ENCODE results near the gene ADISSP. TPM values are rescaled to one million over a fixed set of nuclear protein-coding genes. Genes with fewer than 3 reads are reported as not detected.
"Not testable (repeated sequence)": the region's sequence is repeated elsewhere in the genome, so short reads cannot be mapped to it uniquely, and the experiment has no call there.

The ADISSP gene
- total and polyA plus RNA-seq, 10 donors: 29.4 to 55.5 (median 36.0) TPM

DNA sequence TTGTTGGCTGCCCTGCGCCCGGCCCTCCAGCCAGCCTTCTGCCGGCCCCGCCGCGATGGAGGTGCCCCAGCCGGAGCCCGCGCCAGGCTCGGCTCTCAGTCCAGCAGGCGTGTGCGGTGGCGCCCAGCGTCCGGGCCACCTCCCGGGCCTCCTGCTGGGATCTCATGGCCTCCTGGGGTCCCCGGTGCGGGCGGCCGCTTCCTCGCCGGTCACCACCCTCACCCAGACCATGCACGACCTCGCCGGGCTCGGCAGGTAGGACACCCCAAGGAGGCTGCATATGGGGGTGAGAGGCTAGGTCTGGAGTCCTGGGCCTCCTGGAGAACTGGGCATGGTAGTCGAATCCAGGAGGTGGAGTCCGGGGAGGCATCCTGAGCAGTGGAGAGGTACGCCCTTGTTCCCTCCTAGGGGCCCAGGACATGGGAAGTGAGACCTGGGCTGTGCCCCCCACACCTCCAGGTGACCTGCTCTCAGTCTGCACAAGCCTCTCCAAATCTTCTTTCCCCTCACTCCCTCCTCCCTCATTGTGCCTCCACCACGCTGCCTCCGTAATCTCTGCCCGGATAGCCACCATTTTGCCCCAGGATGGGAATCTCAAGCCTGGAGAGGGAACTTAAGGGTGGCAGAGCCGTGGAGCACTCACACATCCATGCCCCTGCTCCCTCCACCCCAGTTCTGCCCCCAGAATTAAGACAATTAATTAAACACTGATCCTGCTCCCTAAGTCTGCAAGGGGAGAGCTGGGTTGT lies 29.1 kb upstream of the ADISSP start:
- Histone ChIP-seq H3K4me3 (peak overlapping the region; percentile 48 to 87 (median 61)), H3K9me3 (no peaks in the 10 kb centered on the region), H3K4me1 (peaks cover 36 to 73% (median 67%) of the 10 kb centered on the region in 6 donors), H3K36me3 (peaks cover 0 to 34% (median 14%) of the 10 kb centered on the region in 6 donors), H3K27me3 (replicated peaks in 1 of 7) (no peaks in the 10 kb centered on the region), H3K27ac (peak overlapping the region; percentile 14 to 99 (median 97))
- peak; percentile 85 for DNase-seq
- TF ChIP-seq POLR2A (IDR thresholded peaks at IDR 0.05): no peak
- TF ChIP-seq CTCF (IDR thresholded peaks at IDR 0.05 in 8 of 11, conservative IDR thresholded peaks at IDR 0.05 in 3 of 11): no peak
- TF ChIP-seq POLR2AphosphoS5 (IDR thresholded peaks at IDR 0.05): no peak
- intact Hi-C loops (cut with DNase I; ENCODE audit: low total_unique reads): loop anchor here (10.0 kb wide), 1 partner anchor 58 kb away; no protein-coding TSS in a partner anchor
- 12 to 20% (median 16%) methylated on average over 20 to 33 of the region's 33 CpGs for WGBS, 5 donors

DNA sequence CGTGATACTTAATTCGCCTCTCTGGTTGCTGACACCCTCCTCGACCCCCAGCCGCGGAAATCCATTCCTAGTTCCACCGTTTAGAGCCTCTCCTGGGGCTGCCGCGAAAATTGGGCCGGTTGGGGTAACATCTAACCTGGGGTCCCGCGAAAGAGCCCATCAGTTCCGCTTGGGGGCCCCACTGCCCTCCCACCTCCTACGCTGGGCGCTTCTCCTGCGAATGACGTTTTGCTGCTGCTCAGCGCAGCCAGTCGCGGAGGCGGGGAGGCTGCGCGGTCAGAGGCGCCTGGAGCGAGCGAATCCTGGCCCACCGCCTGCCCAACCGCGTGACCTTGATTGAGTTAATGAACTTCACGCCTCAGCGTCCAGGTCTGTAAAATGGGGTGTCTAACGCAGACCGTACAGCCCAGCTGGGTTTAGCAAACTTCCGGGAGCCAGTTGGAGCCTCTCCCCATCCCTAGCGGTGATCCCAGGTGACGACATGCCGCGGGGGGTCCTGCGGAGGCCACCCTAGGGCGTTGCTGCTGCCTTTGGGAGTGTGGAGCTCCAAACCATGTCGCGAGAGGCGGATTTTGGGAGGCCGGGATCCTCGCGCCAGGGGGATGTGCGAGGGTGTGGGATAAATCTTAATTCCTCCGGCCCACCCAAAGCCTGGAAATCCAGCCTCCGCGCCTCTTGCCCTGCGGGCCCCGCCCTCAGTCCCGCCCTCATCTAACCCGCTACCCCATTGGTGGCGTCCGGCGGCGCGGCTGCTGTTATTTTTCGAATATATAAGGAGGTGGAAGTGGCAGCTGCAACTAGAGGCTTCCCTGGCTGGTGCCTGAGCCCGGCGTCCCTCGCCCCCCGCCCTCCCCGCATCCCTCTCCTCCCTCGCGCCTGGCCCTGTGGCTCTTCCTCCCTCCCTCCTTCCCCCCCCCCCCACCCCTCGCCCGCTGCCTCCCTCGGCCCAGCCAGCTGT lies 28.2 kb upstream of the ADISSP start, which contains the start of gene CDC25B:
Gene CDC25B (plus strand): TSS at position 800 of the 958 bp plus-strand sequence. CDS start 222 bp downstream, outside the sequence.
- TF ChIP-seq CTCF (IDR thresholded peaks at IDR 0.05 in 8 of 11, conservative IDR thresholded peaks at IDR 0.05 in 3 of 11) (peak; percentile 31 to 83 (median 67)), POLR2A (IDR thresholded peaks at IDR 0.05) (peak in 1 of 3 donors; percentile 54), POLR2AphosphoS5 (IDR thresholded peaks at IDR 0.05) (peak; percentile 87 to 92 (median 89))
- DNase-seq: peak; percentile 97
- Histone ChIP-seq H3K4me1 (peaks cover 36 to 64% (median 60%) of the 10 kb centered on the region in 6 donors), H3K9me3 (no peaks in the 10 kb centered on the region), H3K4me3 (peak within 1 kb of the TSS; percentile 48 to 87 (median 61)), H3K36me3 (peaks cover 0 to 26% (median 6%) of the 10 kb centered on the region in 6 donors), H3K27me3 (replicated peaks in 1 of 7) (no peaks in the 10 kb centered on the region), H3K27ac (peak within 1 kb of the TSS; percentile 92 to 99 (median 97))
- WGBS, 5 donors: 1 to 2% (median 1%) methylated on average over 49 to 69 of the region's 69 CpGs
- intact Hi-C loops (cut with DNase I; ENCODE audit: low total_unique reads): loop anchor here (10.0 kb wide), 1 partner anchor 59 kb away; no protein-coding TSS in a partner anchor

DNA sequence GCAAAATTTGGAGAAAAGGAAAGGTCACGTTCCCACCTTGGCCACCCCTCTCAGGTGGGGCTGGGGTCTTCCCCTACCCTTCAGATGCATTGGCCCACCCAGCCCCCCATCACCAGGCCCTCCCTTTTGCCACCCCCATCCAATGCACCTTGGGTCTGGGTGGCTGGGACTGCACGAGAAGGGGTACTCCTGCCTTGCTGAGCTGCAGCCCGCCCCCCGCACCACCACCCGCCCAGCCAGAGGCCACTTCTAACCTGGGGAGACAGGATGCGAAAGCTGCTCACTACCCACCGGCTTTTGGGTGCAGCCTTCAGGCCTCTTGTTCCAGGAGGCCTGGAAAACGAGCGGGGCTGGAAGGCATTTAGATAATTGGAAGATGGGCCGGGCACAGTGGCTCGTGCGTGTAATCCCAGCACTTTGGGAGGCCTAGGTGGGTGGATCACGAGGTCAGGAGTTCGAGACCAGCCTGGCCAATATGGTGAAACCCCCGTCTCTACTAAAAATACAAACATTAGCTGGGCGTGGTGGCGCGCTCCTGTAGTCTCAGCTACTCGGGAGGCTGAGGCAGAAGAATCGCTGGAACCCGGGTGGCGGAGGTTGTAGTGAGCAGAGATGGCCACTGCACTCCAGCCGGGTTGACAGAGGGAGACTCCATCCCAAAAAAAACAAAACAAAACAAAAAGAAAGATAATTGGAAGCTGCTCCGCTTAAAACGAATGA lies 27.3 kb upstream of the ADISSP start:
- intact Hi-C loops (cut with DNase I; ENCODE audit: low total_unique reads): loop anchor here (10.0 kb wide), 1 partner anchor 60 kb away; no protein-coding TSS in a partner anchor
- Histone ChIP-seq H3K9me3 (no peaks in the 10 kb centered on the region), H3K27ac (peak overlapping the region; percentile 92 to 99 (median 97)), H3K4me3 (peak overlapping the region in 6 of 8 donors; percentile 48 to 87 (median 62)), H3K4me1 (peaks cover 29 to 55% (median 51%) of the 10 kb centered on the region in 6 donors), H3K36me3 (peaks cover 0 to 16% (median 0%) of the 10 kb centered on the region in 6 donors), H3K27me3 (replicated peaks in 1 of 7) (no peaks in the 10 kb centered on the region)
- TF ChIP-seq CTCF (IDR thresholded peaks at IDR 0.05 in 8 of 11, conservative IDR thresholded peaks at IDR 0.05 in 3 of 11): no peak
- no peak for TF ChIP-seq POLR2AphosphoS5 (IDR thresholded peaks at IDR 0.05)
- no peak for TF ChIP-seq POLR2A (IDR thresholded peaks at IDR 0.05)
- WGBS, 5 donors: 84 to 90% (median 88%) methylated on average over 24 to 25 of the region's 25 CpGs
- DNase-seq: peak; percentile 79

DNA sequence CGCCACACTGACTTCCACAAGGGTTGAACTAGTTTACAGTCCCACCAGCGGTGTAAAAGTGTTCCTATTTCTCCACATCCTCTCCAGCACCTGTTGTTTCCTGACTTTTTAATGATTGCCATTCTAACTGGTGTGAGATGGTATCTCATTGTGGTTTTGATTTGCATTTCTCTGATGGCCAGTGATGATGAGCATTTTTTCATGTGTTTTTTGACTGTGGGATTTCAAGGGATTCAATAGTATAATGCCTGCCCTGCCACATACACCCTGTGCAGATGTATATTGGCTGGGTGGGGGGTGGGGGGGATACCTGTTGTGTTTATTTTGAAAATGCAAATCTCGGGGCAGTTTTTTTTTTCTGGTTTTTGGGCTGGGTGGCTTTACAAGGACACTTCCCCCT lies 26.6 kb upstream of the ADISSP start:
- not testable (repeated sequence) for H3K36me3 ChIP-seq; H3K4me3 ChIP-seq; DNase-seq; H3K9me3 ChIP-seq; H3K27me3 ChIP-seq (replicated peaks in 1 of 7)
- Histone ChIP-seq H3K4me1 (peaks cover 24 to 50% (median 45%) of the 10 kb centered on the region in 6 donors), H3K27ac (peak overlapping the region in 1 of 8 donors; percentile 98)
- intact Hi-C loops (cut with DNase I; ENCODE audit: low total_unique reads): loop anchor here (10.0 kb wide), 1 partner anchor 61 kb away; no protein-coding TSS in a partner anchor
- WGBS, 5 donors: 33 to 82% (median 56%) methylated on average over 1 to 2 of the region's 3 CpGs

- intact Hi-C loops (cut with DNase I; ENCODE audit: low total_unique reads); H3K27me3 ChIP-seq (replicated peaks in 1 of 7); H3K36me3 ChIP-seq; H3K9me3 ChIP-seq; H3K4me3 ChIP-seq; DNase-seq: not testable (repeated sequence)
- WGBS, 5 donors: 92 to 98% (median 96%) methylated on average over 4 of the region's 4 CpGs
- Histone ChIP-seq H3K27ac (peak overlapping the region in 1 of 8 donors; percentile 17), H3K4me1 (peaks cover 14 to 46% (median 38%) of the 10 kb centered on the region in 6 donors)
These were observed 21.6 kb upstream of the ADISSP start for GRCh38 chr20:3789201-3789600.
